ENCODE measurements around the gene XXYLT1.

- no peak for TF ChIP-seq POLR2A (IDR thresholded peaks at IDR 0.05; ENCODE audit: low read depth, low read length)
- no peak for TF ChIP-seq RAD21 (IDR thresholded peaks at IDR 0.05; ENCODE audit: insufficient read depth, low read depth, low read length)
- no peak for TF ChIP-seq SIN3A (IDR thresholded peaks at IDR 0.05; ENCODE audit: low read depth, low read length)
- no peak for TF ChIP-seq CTCF (IDR thresholded peaks at IDR 0.05 in 2 of 3, conservative IDR thresholded peaks at IDR 0.05 in 1 of 3; ENCODE audit: control insufficient read depth in 2 of 3, extremely low read depth in 1 of 3, insufficient read depth in 1 of 3, low read depth in 3 of 3, low read length in 3 of 3)
- no peak for TF ChIP-seq PML (IDR thresholded peaks at IDR 0.05; ENCODE audit: low read length)
- no peak for TF ChIP-seq REST (IDR thresholded peaks at IDR 0.05; ENCODE audit: low read depth, low read length)
- TF ChIP-seq TAF1 (IDR thresholded peaks at IDR 0.05; ENCODE audit: borderline replicate concordance, low read depth, low read length), result no peak
- TF ChIP-seq CREM (IDR thresholded peaks at IDR 0.05; ENCODE audit: low read depth), result no peak
- TF ChIP-seq FOXM1 (IDR thresholded peaks at IDR 0.05; ENCODE audit: low read depth, low read length), result no peak
- no peak for TF ChIP-seq EP300 (IDR thresholded peaks at IDR 0.05; ENCODE audit: borderline replicate concordance in 1 of 2, control insufficient read depth in 1 of 2, low read depth in 2 of 2, low read length in 2 of 2)
Observed at GRCh38 chr3:195207731-195208130, 63.2 kb downstream of the XXYLT1 start.
